Measurements from ENCODE around the gene RNF126.
A peak's percentile ranks its signal among the peaks of the same experiment; 100 is the strongest.
"Not testable (repeated sequence)": the region's sequence is repeated elsewhere in the genome, so short reads cannot be mapped to it uniquely, and the experiment has no call there.

Gene RNF126

DNA sequence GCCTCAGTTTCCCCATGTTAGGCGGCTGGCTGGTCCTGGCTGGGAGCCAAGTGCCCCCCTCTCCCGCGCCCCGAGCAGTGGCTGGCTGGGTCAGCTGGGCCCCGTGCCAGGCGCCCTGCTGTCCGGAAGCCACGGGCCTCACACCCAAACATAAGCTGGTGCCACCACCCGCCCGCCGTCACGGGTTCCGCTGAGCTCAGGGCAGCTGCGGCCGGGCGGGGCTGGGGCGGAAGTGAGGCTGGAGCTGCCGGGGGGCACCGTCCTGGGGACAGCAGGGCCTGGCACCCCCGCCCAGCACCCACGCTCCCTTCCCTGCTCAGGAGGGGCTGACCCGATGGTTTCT is 54.0 kb downstream of the RNF126 start:
- DNase-seq = peak; percentile 62

DNA sequence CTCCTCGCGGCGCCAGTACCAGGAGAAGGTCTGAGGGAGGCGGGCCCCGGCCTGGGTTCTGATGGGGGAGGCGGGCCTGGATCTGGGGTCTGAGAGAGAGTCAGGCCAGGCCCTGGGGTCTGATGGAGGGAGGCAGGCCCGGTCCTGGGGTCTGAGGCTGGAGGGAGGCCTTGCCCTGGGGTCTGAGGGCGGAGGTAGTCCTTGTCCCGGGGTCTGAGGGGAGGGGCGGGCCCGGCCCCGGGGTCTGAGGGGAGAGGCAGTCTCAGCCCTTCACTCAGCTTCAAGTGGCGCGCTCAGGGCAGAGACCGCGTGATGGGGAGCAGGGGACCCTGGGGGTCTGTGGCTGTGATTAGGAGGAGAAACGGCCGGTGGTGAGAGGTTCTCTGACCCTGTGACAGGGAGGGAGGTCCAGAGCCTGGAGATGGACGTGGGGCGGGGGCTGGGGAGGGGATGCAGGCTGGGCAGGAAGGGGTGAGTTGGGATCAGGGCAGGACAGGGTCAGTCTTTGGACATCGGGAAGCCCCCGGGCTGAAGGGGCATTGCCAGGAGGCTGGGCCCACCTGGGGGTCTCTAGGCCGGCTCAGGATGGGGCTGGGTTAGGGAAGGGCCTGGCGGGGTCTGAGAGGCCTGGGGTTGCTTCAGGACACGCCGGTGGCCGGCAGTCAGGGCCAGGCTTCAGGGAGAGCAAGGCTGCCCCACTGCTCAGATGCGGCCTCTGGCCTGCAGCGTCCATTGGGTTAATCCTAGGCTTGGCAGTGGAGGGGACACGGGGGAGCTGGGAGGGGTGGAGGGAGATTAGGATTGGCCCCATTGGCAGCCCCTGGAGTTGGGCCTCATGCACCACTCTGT is 54.6 kb downstream of the RNF126 start:
- DNase-seq = no peak

DNA sequence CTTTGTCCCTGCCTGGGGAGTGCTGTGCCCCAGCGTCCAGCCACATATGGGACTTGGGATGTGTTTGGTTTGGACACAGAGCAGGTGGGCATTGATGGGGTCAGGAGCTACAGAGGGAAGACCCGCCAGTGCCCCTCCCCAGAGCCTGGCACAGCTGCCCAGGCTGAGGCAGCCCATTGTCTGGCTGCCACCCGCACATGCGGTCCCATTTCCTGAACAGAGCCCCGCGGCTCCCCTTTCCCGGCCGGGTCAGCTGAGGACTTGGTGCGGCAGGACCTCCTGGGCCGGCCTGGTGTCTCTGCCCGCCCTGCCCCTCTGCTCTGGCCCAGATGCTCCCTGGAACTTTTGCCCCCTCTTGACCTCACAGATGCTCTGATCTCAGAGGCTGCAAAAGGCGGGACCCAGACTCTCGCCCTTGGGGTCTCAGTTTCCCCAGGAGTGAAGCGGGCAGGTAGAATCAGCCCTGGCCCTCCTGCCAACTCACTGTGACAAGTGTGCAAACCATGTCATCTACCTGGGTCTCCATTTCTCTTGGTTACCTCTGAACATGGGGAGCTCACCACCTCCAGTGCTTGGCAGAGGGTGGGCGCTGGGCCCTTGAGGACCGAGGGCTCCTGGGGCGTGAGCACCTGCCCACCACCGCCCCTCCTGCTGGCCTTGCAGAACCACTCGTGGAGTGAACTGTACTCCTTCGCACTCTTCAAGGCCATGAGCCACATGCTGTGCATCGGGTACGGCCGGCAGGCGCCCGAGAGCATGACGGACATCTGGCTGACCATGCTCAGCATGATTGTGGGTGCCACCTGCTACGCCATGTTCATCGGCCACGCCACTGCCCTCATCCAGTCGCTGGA is 55.5 kb downstream of the RNF126 start:
- no peak for DNase-seq

DNA sequence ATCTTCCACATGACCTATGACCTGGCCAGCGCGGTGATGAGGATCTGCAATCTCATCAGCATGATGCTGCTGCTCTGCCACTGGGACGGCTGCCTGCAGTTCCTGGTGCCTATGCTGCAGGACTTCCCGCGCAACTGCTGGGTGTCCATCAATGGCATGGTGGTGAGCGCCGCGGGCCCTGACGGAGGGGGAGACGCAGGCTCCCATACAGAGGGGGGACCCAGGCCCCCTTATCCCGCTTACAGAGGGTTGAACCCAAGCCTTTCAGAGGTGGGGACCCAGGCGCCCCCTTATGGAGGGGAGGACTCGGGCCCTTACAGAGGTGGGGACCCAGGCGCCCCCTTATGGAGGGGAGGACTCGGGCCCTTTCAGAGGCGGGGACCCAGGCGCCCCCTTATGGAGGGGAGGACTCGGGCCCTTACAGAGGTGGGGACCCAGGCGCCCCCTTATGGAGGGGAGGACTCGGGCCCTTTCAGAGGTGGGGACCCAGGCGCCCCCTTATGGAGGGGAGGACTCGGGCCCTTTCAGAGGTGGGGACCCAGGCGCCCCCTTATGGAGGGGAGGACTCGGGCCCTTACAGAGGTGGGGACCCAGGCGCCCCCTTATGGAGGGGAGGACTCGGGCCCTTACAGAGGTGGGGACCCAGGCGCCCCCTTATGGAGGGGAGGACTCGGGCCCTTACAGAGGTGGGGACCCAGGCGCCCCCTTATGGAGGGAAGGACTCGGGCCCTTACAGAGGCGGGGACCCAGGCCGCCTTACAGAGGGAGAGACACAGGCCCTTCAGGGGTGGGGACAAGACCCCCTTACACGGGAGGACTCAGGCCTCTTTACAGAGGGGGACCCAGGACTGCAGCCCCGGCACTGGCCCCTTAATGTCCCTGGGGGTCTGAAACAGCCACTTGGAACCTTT is 57.7 kb downstream of the RNF126 start:
- peak; percentile 31 for DNase-seq

DNA sequence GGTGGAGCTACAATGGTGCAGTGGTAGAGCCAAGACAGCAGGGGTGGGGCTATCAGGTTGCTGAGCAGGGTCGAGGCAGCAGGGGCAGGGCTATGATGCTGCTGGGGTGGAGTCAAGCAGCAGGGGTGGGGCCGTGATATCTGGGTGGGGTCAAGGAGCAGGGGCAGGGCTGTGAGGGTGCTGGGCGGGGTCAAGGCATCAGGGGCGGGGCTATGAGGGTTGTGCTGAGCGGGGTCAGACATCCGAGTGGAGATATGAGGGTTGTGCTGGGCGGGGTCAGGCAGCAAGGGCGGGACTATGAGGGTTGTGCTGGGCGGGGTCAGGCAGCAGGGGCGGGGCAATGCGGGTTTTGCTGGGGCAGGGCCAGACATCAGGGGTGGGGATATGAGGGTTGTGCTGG is 58.7 kb downstream of the RNF126 start:
- DNase-seq = no peak

DNA sequence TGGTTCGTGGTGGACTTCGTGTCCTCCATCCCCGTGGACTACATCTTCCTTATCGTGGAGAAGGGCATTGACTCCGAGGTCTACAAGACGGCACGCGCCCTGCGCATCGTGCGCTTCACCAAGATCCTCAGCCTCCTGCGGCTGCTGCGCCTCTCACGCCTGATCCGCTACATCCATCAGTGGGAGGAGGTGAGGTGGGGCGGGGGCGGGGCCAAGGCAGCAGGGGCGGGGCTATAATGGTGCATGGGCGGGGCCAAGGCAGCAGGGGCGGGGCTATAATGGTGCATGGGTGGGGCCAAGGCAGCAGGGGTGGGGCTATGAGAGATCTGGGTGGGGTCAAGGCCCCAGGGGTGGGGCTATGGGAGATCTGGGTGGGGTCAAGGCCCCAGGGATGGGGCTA is 59.2 kb downstream of the RNF126 start:
- not testable (repeated sequence) for DNase-seq

DNA sequence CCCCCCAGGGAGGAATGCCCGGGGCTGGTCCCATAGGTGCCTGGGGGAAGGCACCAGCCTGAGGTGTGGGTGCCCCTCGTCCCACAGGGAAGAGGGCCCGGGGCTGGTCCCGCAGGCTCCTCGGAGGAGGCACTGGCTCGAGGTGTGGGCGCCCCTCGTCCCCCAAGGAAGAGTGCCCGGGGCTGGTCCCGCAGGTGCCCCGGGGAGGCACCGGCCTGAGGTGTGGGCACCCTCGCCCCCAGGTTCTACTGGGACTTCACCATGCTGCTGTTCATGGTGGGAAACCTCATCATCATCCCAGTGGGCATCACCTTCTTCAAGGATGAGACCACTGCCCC is 59.7 kb downstream of the RNF126 start:
- DNase-seq = not testable (repeated sequence)

DNA sequence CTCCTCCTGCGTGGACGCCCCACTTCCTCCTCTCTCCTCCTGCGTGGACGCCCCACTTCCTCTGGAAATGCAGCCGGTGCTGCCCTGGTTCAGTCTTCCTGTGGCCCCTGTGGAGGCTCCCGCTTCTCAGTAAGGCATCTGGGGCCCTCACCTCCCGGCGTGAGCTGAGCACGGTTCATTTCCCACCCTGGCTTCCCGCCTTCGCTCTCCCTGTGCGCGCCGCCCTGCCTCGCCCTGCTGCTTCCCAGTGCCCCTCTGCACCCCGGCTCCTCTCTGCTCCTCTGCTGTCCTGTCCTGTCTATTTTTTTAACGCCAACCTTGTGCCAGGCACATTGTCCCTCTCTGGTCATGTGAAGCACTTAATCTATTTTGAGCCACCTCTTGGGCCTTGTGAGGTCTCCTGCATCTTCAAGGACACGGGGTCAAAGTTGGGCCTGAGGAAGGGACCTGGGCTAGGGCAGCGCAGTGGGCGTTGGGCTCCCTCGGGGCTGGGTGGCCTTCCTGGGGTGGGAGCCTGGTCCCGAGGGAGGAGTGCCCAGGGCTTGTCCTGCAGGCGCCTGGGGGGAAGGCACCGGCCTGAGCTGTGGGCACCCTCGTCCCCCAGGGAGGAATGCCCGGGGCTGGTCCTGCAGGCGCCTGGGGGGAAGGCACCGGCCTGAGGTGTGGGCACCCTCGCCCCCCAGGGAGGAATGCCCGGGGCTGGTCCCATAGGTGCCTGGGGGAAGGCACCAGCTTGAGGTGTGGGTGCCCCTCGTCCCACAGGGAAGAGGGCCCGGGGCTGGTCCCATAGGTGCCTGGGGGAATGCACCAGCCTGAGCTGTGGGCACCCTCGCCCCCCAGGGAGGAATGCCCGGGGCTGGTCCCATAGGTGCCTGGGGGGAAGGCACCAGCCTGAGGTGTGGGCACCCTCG is 60.4 kb downstream of the RNF126 start:
- DNase-seq = no peak

DNA sequence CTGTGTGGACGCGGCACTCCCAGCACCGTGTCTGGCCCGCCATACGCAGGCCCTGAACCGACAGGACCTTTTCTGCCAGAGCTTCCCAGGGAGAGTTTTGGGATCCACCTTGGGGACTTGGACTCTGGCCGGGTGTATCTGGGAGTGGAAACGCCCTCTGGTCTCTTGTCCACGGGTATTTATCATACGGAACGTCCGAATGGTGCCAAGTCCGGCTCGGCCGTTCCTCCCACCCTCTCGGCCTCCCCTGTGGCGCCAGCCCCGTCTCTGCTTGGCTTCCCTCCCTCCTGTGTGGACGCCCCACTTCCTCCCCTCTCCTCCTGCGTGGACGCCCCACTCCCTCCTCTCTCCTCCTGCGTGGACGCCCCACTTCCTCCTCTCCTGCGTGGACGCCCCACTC is 61.2 kb downstream of the RNF126 start:
- no peak for DNase-seq

DNA sequence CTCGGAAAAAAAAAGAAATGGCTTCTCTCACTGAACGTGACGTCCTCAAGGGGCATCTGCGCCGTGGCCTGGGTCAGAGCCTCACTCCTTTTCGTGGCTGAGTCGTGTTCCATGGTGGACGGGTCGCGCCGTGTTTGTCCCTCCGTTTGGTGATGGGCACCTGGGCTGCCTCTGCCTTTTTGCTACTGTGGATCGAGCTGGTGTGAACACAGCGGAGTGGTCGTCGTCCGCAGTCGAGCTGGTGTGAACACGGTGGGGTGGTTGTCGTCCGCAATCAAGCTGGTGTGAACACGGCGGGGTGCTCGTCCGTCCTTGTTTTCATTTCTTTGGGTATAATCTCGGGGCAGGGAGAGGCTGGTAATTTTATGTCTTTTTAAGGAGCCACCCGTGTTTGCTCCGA is 61.7 kb downstream of the RNF126 start:
- DNase-seq = no peak
